GM19238 (cell line): ENCODE measurements around the gene SEC63.
A peak's percentile ranks its signal among the peaks of the same experiment; 100 is the strongest.
"Not testable (repeated sequence)": the region's sequence is repeated elsewhere in the genome, so short reads cannot be mapped to it uniquely, and the experiment has no call there.

Experiments
- DNase-seq: peaks from one replicate; pipeline ENCODE4 v3.0.0; 2011; ENCODE audit warnings: low spot score; ENCODE audit not compliant: insufficient read length

The SEC63 gene

DNA sequence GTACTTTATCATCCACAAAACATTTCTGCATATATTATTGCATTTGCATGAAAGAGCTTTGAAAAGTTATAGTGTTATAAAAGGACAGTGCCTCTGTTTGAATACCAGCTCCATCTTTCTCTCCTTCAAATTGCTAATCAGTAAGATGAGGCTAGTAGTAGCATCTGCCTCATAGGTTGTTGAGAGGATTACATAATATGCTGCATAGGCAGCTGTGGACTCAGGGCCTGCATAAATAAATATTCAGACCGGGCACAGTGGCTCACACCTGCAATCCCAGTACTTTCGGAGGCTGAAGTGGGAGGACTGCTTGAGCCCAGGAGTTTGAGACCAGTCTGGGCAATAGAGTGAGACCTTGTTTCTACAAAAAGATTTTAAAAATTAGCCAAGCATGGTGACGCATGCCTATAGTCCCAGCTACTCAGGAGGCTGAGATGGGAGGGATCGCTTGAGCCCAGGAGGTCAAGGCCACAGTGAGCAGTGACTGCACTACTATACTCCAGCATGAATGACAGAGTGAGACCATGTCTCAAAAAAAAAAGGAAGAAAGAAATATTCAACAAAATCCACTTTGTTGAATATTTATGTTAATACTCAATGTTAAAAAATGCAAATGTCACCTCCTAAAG is 18.3 kb upstream of the SEC63 start:
- DNase-seq: no peak

DNA sequence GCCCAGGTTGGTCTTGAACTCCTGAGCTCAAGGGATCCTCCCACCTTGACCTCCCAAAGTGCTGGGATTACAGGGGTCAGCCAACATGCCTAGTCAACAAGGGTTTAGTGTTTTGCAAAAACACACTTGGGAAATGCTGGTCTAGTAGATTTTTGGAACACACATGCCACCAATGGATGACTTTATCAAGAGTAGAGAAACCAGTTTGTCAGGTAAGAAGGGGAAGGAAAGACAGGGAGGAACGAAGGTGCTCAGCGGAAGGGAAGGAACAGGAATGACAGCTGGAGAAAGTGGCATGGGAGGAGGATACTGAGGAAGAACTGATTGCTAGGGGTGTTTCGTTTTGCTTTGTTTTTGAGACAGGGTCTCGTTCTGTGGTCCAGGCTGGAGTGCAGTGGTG is 15.6 kb upstream of the SEC63 start:
- no peak for DNase-seq

DNA sequence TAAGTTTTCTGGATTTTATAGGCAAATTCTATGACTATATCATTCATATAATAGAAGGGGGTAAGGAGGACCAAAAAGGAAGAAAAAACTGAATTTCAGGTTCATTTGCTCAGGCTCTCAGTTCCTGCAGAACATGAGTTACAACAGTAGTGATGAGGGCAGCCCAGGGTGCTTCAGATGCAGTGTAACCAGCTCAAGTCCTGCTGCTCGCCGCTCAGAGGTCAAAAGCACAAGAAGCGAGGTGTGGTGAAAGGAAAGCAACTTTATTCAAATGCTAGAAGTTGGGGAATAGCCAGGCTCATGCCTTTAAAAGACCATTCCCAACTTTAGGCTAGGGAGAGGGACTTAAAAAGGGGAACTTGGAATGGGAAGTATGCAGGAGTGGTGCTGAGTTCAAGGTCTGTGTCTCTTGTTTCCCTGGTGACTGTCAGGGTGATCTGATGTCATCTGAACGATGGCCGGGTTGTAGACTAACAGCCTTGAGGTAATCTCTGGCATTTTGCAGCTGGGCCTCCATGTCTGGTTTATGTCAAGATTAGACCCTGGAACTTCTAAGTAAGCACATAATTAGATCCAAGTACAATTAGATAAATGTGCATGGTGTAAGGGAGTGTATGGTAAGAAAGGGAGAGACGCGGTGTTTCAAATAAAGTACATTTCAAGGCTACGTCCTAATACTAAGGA is 14.5 kb upstream of the SEC63 start:
- DNase-seq: no peak

DNA sequence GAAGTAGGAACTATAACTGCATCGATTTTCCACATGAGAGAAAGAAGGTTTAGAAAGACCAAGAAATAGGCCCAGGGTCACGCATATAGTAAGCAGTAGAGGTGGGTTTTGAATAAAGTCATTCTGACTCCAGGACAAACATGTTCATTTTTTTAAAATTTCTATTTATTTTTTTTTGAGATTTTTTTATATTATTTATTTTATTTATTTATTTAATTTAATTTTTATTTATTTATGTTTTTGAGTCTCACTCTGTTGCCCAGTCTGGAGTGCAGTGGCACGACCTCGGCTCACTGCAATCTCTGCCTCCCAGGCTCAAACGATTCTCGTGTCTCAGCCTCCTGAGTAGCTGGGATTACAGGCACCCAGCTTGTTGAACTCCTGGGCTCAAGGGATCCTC is 13.2 kb upstream of the SEC63 start:
- DNase-seq: no peak

DNA sequence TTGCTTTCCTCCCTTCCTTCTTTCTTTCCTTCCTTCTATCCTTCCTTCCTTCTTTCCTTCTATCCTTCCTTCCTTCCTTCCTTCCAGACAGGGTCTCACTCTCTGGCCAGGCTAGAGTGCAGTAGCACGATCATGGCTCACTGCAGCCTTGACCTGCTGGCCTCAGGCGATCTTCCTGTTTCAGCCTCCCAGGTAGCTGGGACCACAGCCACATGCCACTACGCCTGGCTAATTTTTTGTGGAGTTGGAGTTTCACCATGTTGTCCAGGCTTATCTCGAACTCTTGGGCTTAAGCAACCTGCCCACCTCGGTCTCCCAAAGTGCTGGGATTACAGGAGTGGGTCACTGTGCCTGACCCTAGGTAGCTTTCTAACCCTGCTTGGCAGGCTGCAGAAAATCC is 12.2 kb upstream of the SEC63 start:
- no peak for DNase-seq

DNA sequence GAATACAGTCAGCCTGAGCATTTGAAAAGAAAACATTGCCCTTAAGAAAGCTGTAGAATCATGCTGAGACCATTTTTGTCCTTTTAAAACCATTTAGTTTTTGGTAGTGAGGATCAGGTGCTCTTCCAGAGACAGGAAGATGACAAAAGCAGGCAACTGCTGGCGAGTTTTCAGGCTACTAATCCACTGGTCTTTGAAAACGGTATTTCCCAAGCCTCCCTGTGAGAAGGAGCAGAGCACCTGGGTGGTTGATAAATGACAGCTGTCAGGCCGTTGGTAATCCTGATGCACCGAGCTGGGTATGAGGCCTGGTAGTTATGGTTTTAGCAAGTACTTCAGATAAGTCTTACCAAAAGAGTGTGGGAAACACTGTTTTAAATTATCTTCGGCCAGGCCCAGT is 10.1 kb upstream of the SEC63 start:
- DNase-seq: no peak

DNA sequence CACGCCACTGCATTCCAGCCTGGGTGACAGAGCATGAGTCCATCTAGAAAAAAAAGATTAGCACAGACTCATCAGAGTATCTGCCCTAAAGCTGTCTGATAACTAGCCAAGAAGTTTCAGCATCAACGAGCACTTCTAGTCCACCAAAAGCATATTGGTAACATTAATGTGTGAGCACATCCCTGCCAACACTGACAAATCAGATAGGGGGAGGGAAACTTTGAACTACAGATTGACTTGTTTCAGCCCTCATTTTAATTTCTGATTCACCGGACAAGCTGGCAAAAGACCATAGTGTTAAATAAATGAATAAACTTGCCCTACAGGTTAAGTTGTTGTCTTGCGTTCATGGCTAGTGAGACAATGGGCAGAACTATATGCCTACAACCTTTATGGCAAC is 7.7 kb upstream of the SEC63 start:
- no peak for DNase-seq

DNA sequence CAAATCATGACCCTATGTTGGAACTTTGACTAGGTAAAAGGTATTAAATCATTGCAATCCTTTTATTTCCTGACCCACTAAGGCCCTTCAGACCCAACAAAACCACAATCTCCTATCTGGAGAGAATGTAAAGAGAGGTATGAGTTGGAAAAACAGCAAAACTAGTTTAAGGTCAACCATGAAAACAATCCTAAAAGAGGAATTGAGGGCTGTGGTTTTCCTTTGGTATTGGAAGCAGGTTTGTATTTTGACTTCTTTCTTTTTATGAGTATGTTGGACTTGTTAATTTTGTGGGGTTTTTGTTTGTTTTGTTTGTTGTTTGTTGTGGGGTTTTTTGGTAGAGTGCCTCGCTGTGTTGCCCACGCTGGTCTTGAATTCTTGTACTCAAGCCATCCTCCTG is 4.7 kb upstream of the SEC63 start:
- DNase-seq: no peak

DNA sequence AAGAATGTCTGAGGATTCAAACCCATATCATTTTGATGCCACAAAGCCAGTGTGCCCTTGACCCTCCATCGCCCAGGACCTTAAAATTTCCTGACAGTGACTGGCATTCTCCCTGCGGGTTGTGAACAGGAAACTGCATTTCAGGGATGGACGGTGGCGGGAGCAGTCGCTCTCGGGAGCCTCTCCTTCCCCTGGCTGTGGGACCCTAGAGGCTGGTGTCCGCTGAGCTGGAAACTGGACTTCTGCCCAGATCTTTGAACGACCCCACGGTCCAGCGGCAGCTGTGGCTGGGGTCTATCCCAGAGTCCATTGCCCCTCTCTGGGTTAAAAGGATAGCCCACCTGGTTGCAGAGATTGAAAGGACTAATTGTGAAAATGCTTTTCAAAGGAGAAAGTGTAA is 1.4 kb upstream of the SEC63 start:
- no peak for DNase-seq

DNA sequence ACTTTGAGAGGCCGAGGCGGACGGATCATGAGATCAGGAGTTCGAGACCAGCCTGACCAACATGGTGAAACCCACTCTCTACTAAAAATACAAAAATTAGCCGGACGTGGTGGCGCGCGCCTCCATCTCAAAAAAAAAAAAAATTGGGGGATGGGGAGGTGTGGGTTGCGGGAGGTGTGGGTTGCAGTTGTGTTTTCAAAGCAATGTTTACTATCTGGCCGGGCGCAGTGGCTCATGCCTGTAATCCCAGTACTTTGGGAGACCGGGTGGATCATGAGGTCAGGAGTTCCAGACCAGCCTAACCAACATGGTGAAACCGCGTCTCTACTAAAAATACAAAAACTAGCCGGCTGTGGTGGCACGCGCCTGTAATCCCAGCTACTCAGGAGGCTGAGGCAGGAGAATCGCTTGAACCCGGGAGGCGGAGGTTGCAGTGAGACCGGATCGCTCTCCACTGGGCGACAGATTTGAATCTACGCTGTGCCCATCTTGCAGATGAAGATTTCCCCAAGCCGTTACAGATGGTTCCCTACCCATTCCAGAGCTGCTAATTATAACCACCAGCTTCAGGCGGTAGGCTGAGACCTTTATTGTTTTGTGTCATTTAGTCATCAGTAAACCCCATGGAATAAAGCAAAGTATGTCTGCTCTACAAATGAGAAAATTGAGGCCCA is 818 bp upstream of the SEC63 start:
- DNase-seq: not testable (repeated sequence)

DNA sequence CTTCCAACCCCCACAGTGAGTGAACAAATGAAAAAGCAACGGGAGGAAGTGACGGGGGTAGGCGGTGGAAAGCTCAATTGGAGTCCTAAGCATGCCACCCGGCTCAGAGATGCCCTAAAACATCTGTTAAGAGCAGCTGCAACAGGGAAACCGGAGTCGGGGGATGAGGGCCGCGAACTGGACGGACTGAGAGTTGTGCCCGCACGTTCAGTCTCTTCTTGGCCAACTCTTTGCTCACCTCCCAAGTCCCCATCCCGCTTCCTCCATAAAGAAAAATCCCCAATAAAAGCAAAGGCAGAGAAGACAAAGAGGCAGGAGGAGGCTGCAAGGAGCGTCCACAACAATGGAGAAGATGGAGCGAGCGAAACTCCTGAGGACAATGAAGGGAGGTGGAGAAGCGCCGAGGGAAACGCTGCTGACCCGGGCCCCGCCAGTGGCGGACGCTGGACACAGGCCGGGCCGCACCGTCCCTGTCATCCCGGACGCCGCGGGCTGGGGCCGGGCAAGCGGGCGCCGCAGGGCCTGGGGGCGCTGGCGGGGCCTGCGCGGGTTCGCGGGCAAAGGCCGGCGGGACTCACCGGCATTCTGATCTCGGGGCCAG is 600 bp downstream of the SEC63 start:
- DNase-seq: peak; percentile 55

DNA sequence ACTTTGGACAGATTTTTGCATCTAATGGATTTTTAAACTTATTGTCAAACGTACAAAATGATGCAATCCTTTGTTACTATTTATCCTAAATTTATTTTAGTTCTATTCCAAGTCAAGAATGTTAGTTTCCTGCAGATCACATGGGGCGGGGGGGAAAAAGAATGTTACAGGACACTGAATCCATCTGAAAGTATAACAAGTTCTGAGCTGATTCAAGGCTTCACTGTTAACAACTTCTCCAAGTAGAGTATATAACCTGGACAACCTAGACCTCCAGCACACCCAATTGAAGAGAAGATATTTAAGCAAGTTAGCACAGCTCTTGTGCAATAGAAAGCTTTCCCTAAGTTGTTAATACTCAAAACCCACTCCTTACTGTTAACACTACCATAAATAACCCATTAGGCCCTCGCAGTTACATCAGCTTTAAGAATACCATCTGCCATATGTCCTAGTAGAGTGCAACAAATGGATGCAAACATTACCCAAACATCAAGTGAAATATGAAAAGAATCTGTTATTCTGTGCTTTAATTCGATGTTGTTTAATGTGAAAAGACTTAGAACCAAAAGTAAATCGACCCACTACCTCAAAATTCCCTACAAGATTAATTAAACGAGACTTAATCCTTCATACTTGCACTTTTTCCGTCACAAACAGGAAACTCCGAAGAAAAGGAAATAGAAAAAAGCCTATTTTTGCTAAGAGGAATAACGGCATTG is 1.3 kb downstream of the SEC63 start:
- DNase-seq: peak; percentile 19

DNA sequence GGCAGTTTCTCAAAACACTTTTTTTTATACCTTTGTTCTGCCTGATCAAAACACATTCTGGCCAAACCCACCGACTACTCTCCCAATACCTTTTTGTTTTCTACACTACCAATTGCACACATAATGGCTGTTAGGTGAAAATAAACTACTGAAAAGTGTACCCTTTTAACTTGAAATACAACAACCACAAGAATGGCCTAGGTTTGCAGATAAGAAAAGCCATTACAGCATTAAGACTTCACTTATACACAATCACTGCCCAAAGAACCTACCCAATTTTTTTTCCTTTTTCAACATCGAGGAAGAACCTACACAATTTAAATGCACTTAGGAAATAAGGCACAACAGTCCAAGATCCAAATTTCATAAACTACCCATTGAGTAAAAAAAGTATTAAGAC is 1.8 kb downstream of the SEC63 start:
- no peak for DNase-seq

DNA sequence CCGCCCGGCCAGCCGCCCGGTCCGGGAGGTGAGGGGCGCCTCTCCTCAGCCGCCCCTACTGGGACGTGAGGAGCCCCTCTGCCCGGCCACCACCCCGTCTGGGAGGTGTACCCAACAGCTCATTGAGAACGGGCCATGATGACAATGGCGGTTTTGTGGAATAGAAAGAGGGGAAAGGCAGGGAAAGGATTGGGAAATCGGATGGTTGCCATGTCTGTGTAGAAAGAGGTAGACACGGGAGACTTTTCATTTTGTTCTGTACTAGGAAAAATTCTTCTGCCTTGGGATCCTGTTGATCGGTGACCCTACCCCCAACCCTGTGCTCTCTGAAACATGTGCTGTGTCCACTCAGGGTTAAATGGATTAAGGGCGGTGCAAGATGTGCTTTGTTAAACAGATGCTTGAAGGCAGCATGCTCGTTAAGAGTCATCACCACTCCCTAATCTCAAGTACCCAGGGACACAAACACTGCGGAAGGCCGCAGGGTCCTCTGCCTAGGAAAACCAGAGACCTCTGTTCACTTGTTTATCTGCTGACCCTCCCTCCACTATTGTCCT is 4.1 kb downstream of the SEC63 start:
- DNase-seq: not testable (repeated sequence)

DNA sequence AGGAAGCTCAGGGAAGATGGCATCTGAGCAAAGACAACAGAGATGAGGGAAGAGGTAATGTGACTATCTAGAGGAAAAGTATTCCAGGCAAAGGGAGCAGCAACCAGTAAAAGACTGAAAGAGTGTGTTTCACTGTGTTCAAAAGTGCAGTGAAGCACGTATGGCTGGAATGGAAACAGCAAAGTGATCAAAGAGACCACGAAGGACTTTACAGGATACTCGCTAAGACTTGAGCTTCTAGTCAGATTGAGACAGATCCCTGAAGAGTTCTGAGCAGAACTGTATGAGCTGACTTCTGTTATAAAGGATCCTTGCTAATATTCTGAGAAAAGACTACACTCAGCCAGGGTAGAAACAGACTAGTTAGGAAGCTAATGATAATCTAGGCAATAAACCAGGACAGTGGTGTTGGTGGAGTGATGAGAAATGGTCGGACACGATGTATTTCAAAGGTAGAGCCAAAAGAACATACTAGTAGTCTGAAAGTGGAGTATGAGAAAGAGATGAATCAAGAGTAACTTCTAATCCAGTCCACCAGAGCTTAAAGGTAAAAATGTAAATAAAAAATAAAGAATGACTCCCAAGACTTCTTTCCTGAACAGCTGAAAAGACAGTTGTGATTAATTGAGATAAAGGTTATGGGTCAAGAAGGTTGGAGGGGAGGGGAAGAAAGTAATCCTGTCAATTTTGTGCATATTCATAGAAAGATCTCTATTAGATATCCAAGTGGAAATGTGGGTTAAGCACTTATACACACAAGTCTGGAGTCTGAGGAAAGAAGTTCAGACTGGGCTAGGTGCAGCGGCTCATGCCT is 14.2 kb downstream of the SEC63 start:
- DNase-seq: no peak

DNA sequence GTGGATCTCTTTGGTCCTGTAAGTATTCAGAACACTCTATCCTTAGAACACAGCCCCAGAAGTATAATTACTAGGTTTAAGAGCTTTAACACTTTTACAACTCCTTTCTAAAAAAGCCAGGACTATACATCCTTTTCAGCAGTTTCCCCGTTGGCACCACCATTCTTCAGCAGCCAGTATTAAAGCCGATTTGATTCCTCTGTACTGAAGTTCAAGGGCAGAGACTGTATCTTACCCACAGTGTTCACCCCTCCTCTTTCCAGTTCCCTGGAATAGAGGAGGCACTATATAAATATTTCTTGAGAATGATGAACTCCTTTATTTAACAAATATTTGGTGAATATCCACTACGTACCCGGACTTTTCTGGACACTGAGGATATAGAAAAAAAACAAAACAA is 15.9 kb downstream of the SEC63 start:
- no peak for DNase-seq

DNA sequence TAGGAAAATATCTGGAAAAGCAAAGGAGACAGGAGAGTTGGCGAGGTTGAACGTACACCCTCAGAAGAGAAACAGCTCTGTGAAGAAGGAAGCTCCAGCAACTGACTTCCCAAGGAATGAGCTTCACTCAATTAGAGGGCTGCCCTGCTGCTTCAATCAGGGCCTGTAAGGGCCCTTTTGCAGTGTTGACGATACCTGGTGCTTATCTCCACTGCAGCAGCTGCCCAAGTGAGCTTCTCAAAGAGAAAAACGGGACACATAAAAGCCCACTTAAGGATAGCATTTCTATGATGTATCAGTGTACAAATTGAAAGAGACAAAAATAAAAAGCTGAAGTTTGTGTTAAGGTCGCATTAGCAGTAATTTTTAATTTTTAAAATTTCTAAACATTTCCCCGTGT is 16.4 kb downstream of the SEC63 start:
- DNase-seq: no peak

DNA sequence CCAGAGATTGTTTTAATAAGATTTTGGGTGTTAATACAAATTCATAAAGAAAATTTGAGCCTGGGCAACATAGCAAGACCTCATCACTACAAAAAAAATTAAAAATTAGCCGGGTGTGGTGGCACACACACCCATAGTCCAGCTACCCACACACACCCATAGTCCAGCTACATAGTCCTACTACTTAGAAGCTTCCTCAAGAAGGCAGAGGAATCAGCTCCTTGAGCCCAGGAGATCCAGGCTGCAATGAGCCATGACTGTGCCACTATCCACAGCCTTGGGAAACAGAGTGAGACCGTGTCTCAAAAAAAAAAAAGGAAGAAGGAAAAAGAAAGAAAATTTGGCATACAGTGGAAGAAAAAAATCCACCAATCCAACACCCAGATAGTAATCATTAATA is 16.8 kb downstream of the SEC63 start:
- no peak for DNase-seq

DNA sequence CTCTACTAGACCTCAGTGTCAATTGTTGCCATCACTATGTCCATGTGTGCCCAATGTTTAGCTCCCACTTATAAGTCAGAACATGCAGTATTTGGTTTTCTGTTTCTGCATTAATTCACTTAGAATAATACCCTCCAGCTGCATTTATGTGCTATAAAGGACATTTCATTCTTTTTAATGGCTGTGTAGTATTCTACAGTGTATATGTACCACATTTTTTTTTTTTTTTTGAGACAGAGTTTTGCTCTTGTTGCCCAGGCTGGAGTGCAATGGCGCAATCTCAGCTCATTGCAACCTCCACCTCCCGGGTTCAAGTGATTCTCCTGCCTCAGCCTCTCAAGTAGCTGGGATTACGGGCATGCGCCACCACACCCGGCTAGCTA is 21.1 kb downstream of the SEC63 start:
- not testable (repeated sequence) for DNase-seq

DNA sequence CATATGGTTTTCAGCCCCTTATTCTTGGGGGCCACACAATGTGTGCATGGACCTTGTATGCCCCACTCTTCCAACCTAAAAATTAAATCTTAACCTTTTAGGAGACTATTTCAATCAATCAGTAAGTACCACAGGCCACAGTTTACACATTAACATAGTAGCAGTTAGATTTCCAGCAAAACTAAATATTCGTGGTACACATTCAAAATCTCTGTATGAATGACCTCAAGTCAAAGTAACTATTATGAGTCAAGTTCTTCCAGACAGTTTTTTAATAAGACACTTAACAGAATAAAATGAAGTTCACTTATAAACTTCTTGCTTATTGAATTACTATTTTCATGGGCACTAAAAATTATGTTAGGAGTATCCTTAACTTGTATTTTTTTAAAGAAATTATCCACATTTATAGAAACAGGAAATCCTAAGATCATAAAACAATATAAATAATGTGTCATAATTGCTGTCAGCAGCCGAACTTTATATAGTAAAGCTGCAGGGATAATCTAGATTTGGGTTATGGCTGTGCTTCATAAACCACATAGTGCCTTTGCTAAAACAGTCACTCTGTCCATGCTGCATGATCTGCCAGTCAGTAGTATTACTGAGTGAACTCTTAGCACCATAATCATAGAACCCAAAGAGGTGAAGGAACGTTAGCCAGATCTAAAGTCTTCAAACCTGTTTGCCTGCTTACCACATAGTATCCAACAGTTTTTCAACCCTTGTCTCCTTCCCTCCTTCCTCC is 21.7 kb downstream of the SEC63 start:
- no peak for DNase-seq
